H9 (cell line): ENCODE results near the gene LGALS4. TPM values are rescaled to one million over a fixed set of nuclear protein-coding genes. Genes with fewer than 3 reads are reported as not detected.

Source experiments
- DNase-seq: peaks from one replicate; pipeline ENCODE4 v3.0.0-alpha.2; 2017
- H2AFZ ChIP-seq: one replicate; pipeline ENCODE4 v1.6.1; 2013; ENCODE audit warnings: mild to moderate bottlenecking, low read length, control low read depth, moderate library complexity
- H2AK5ac ChIP-seq: 2 replicates; pipeline ENCODE4 v1.6.1; 2013; ENCODE audit warnings: low read length, control low read depth, mixed read lengths; ENCODE audit not compliant: insufficient read length
- H2BK120ac ChIP-seq: one replicate; pipeline ENCODE4 v1.6.1; 2013; ENCODE audit warnings: low read depth, mild to moderate bottlenecking, low read length, control low read depth, inconsistent platforms; ENCODE audit not compliant: poor library complexity, severe bottlenecking
- H2BK12ac ChIP-seq: 2 replicates; pipeline ENCODE4 v1.6.1; 2013; ENCODE audit warnings: low read length, control low read depth, mixed read lengths, low read depth; ENCODE audit not compliant: insufficient read length
- H2BK15ac ChIP-seq: 2 replicates; pipeline ENCODE4 v1.6.1; 2013; ENCODE audit warnings: low read depth, low read length, control low read depth
- H2BK20ac ChIP-seq: one replicate; pipeline ENCODE4 v1.6.1; 2013; ENCODE audit warnings: low read depth, mild to moderate bottlenecking, low read length, control low read depth, inconsistent platforms; ENCODE audit not compliant: poor library complexity, severe bottlenecking
- H2BK5ac ChIP-seq: 2 replicates; pipeline ENCODE4 v1.6.1; 2013; ENCODE audit warnings: low read length, control low read depth, mixed read lengths; ENCODE audit not compliant: insufficient read length
- H3K14ac ChIP-seq: 2 replicates; pipeline ENCODE4 v1.6.1; 2013; ENCODE audit warnings: low read length, control low read depth; ENCODE audit not compliant: insufficient read depth
- H3K18ac ChIP-seq: 2 replicates; pipeline ENCODE4 v1.6.1; 2013; ENCODE audit warnings: low read depth, mild to moderate bottlenecking, mixed read lengths, low read length, control low read depth; ENCODE audit not compliant: insufficient read length
- H3K23ac ChIP-seq: 2 replicates; pipeline ENCODE4 v1.6.1; 2013; ENCODE audit warnings: low read length, control low read depth, mixed read lengths, low read depth; ENCODE audit not compliant: insufficient read length
- H3K23me2 ChIP-seq: 2 replicates; pipeline ENCODE4 v1.6.1; 2013; ENCODE audit warnings: low read depth, mild to moderate bottlenecking, mixed read lengths, low read length, control low read depth; ENCODE audit not compliant: insufficient read length, poor library complexity, severe bottlenecking
- H3K27ac ChIP-seq: 2 replicates; pipeline ENCODE4 v1.5.1; 2013; ENCODE audit warnings: low read length, control low read depth, mixed read lengths, low read depth; ENCODE audit not compliant: insufficient read length
- H3K27me3 ChIP-seq: 2 replicates; pipeline ENCODE4 v1.6.1; 2013; ENCODE audit warnings: low read length, control low read depth, inconsistent platforms; ENCODE audit not compliant: insufficient read depth
- H3K4ac ChIP-seq: 2 replicates; pipeline ENCODE4 v1.6.1; 2013; ENCODE audit warnings: low read depth, mild to moderate bottlenecking, control low read depth, inconsistent platforms, low read length, moderate library complexity
- H3K4me1 ChIP-seq: 2 replicates; pipeline ENCODE4 v1.6.1; 2013; ENCODE audit warnings: low read length, control low read depth, inconsistent platforms; ENCODE audit not compliant: insufficient read depth
- H3K4me2 ChIP-seq: 2 replicates; pipeline ENCODE4 v1.6.1; 2013; ENCODE audit warnings: low read length, control low read depth, mixed read lengths; ENCODE audit not compliant: insufficient read length, insufficient read depth
- H3K56ac ChIP-seq: 2 replicates; pipeline ENCODE4 v1.6.1; 2013; ENCODE audit warnings: low read depth, mild to moderate bottlenecking, mixed read lengths, low read length, control low read depth; ENCODE audit not compliant: insufficient read length
- H3K79me1 ChIP-seq: 2 replicates; pipeline ENCODE4 v1.6.1; 2013; ENCODE audit warnings: low read depth, mild to moderate bottlenecking, moderate library complexity, low read length, control low read depth, inconsistent platforms; ENCODE audit not compliant: insufficient read depth, poor library complexity, severe bottlenecking
- H3K79me2 ChIP-seq: 2 replicates; pipeline ENCODE4 v1.6.1; 2013; ENCODE audit warnings: low read length, control low read depth, inconsistent platforms; ENCODE audit not compliant: insufficient read depth
- H3K9ac ChIP-seq: 2 replicates; pipeline ENCODE4 v1.6.1; 2013; ENCODE audit warnings: low read length, control low read depth, mixed read lengths; ENCODE audit not compliant: insufficient read length; ENCODE audit errors: extremely low read depth
- H3K9me3 ChIP-seq: one replicate; pipeline ENCODE4 v1.6.1; 2013; ENCODE audit warnings: low read depth, low read length, inconsistent platforms; ENCODE audit not compliant: control insufficient read depth
- H3T11ph ChIP-seq: one replicate; pipeline ENCODE4 v1.6.1; 2013; ENCODE audit warnings: mild to moderate bottlenecking, low read length, control low read depth, inconsistent platforms
- H4K20me1 ChIP-seq: one replicate; pipeline ENCODE4 v1.6.1; 2013; ENCODE audit not compliant: control insufficient read depth, insufficient read length, insufficient read depth
- H4K5ac ChIP-seq: 2 replicates; pipeline ENCODE4 v1.6.1; 2013; ENCODE audit warnings: low read depth, mild to moderate bottlenecking, mixed read lengths, low read length, control low read depth; ENCODE audit not compliant: insufficient read length
- H4K8ac ChIP-seq: replicated peaks from 2 replicates; pipeline ENCODE4 v1.6.1; 2013; ENCODE audit warnings: low read length, control low read depth, mixed read lengths, low read depth; ENCODE audit not compliant: insufficient read length
- H4K91ac ChIP-seq: 2 replicates; pipeline ENCODE4 v1.6.1; 2013; ENCODE audit warnings: low read depth, mild to moderate bottlenecking, moderate library complexity, mixed read lengths, low read length, control low read depth; ENCODE audit not compliant: insufficient read length
- H3K27ac Mint-ChIP-seq, 3 experiments: 2 replicates in 2 of 3; 3 replicates in 1 of 3; pipeline ENCODE4 v1.8.0; 2020 to 2021; ENCODE audit warnings: mixed read lengths in 3 of 3, mild to moderate bottlenecking in 1 of 3, moderate library complexity in 1 of 3
- H3K27me3 Mint-ChIP-seq: 2 replicates; pipeline ENCODE4 v1.8.0; 2021; ENCODE audit warnings: low read depth, mild to moderate bottlenecking, moderate library complexity, mixed read lengths
- H3K36me3 Mint-ChIP-seq, 3 experiments: 2 replicates in 2 of 3; 3 replicates in 1 of 3; pipeline ENCODE4 v1.8.0; 2020 to 2021; ENCODE audit warnings: low read depth in 3 of 3, mixed read lengths in 3 of 3; ENCODE audit not compliant: insufficient read depth in 1 of 3
- H3K4me1 Mint-ChIP-seq, 2 experiments: 2 replicates each; pipeline ENCODE4 v1.8.0; 2020; ENCODE audit warnings: mixed read lengths in 2 of 2
- H3K4me3 Mint-ChIP-seq, 2 experiments: 2 replicates in 1 of 2; 3 replicates in 1 of 2; pipeline ENCODE4 v1.8.0; 2020 to 2021; ENCODE audit warnings: mild to moderate bottlenecking in 2 of 2, mixed read lengths in 2 of 2, moderate library complexity in 1 of 2
- H3K9me3 Mint-ChIP-seq, 2 experiments: 2 replicates in 1 of 2; 3 replicates in 1 of 2; pipeline ENCODE4 v1.8.0; 2020; ENCODE audit warnings: mild to moderate bottlenecking in 2 of 2, mixed read lengths in 2 of 2, moderate library complexity in 1 of 2
- CTCF ChIP-seq: fragments of 200-600 bp; sonication (generic); conservative IDR thresholded peaks from 3 replicates; pipeline ENCODE4 v1.8.0; 2021; ENCODE audit warnings: antibody characterized with exemption, mild to moderate bottlenecking
- WGBS: extraction: QIAGEN DNeasy Blood & Tissue Kit; methylation state at CpG from one replicate; pipeline ENCODE4 v1.1.7; 2013; ENCODE audit warnings: missing lambda C conversion rate, low lambda C conversion rate, mixed read lengths; ENCODE audit not compliant: insufficient read length; ENCODE audit errors: extremely low coverage; 5-methylcytosine and 5-hydroxymethylcytosine counted together
- total RNA-seq: library from RNA; stranded (reverse); gene quantifications from 2 replicates; pipeline ENCODE4 v1.2.1, GENCODE V29; 2021

Gene LGALS4
- total RNA-seq, 1 experiment from 2014 or later = 0.68 TPM

GRCh38 chr19:38846097-38846496, 33.4 kb upstream of the LGALS4 start:
- H2BK15ac ChIP-seq = no peak overlapping the region
- H3K14ac ChIP-seq = no peak overlapping the region
- no peak overlapping the region for H3K27ac ChIP-seq
- H2AFZ ChIP-seq = no peak overlapping the region
- no peak overlapping the region for H2BK120ac ChIP-seq
- H2BK5ac ChIP-seq = no peak overlapping the region
- peak overlapping the region in 1 of 2 experiments; percentile 44; a peak in 1 of 5 replicates for H3K4me3 Mint-ChIP-seq
- no peak for TF ChIP-seq CTCF
- no peak overlapping the region for H3K9ac ChIP-seq
- peaks cover 14% of the 10 kb centered on the region for H3K23me2 ChIP-seq
- peaks cover 73 to 81% (median 80%) of the 10 kb centered on the region in 3 experiments for H3K36me3 Mint-ChIP-seq
- H2BK20ac ChIP-seq = no peak overlapping the region
- peaks cover 8% of the 10 kb centered on the region for H3K79me1 ChIP-seq
- no peaks in the 10 kb centered on the region for H3K9me3 ChIP-seq
- no peak overlapping the region for H3K4me2 ChIP-seq
- H4K91ac ChIP-seq = no peak overlapping the region
- H3K9me3 Mint-ChIP-seq = no peaks in the 10 kb centered on the region; a peak in 1 of 5 replicates
- H2BK12ac ChIP-seq = no peak overlapping the region
- no peak overlapping the region for H3T11ph ChIP-seq
- H3K27me3 ChIP-seq = no peaks in the 10 kb centered on the region
- no peak for DNase-seq
- no peak overlapping the region for H3K18ac ChIP-seq
- H4K5ac ChIP-seq = no peak overlapping the region
- H3K4ac ChIP-seq = no peak overlapping the region
- peaks cover 18% of the 10 kb centered on the region for H3K79me2 ChIP-seq
- peaks cover 25 to 28% of the 10 kb centered on the region in 2 experiments for H3K4me1 Mint-ChIP-seq
- peak overlapping the region; percentile 64 to 85 (median 77); a peak in 5 of 7 replicates for H3K27ac Mint-ChIP-seq
- peaks cover 4% of the 10 kb centered on the region for H4K20me1 ChIP-seq
- no peak overlapping the region for H3K56ac ChIP-seq
- H4K8ac ChIP-seq = no peak overlapping the region
- no CpG with 5 or more reads among the region's 2 CpGs for WGBS
- no peaks in the 10 kb centered on the region for H3K4me1 ChIP-seq
- peaks cover 3% of the 10 kb centered on the region; the same call in 1 of the 2 replicates for H3K27me3 Mint-ChIP-seq
- H2AK5ac ChIP-seq = no peak overlapping the region
- H3K23ac ChIP-seq = no peak overlapping the region
